Mucosa of stomach (tissue), 1 donor: ENCODE results near the gene GRID2.
"Not testable (repeated sequence)": the region's sequence is repeated elsewhere in the genome, so short reads cannot be mapped to it uniquely, and the experiment has no call there.

Source experiments
- H3K27me3 ChIP-seq: one replicate; pipeline ENCODE4 v1.7.0; 2013; ENCODE audit warnings: mild to moderate bottlenecking, low read length; ENCODE audit not compliant: control insufficient read depth, insufficient read depth
- H3K36me3 ChIP-seq: one replicate; pipeline ENCODE4 v1.7.0; 2013; ENCODE audit warnings: low read length; ENCODE audit not compliant: control insufficient read depth, insufficient read depth
- H3K4me1 ChIP-seq: one replicate; pipeline ENCODE4 v1.7.0; 2013; ENCODE audit warnings: mild to moderate bottlenecking, low read length; ENCODE audit not compliant: control insufficient read depth, insufficient read depth
- H3K4me3 ChIP-seq: one replicate; pipeline ENCODE4 v1.7.0; 2013; ENCODE audit warnings: low read length
- H3K9ac ChIP-seq: one replicate; pipeline ENCODE4 v1.7.0; 2013; ENCODE audit warnings: mild to moderate bottlenecking, low read length, moderate library complexity
- H3K9me3 ChIP-seq: one replicate; pipeline ENCODE4 v1.7.0; 2013; ENCODE audit warnings: mild to moderate bottlenecking, low read length, moderate library complexity; ENCODE audit not compliant: control insufficient read depth
- donor health status: Pancreatic carcinoma.

The GRID2 gene

GRCh38 chr4:93659629-93660028 lies 1355.9 kb downstream of the GRID2 start:
- Histone ChIP-seq H3K4me1 (no peaks in the 10 kb centered on the region), H3K27me3 (no peaks in the 10 kb centered on the region), H3K4me3 (no peak overlapping the region), H3K9ac (no peak overlapping the region), H3K36me3 (no peaks in the 10 kb centered on the region), H3K9me3 (no peaks in the 10 kb centered on the region)

DNA sequence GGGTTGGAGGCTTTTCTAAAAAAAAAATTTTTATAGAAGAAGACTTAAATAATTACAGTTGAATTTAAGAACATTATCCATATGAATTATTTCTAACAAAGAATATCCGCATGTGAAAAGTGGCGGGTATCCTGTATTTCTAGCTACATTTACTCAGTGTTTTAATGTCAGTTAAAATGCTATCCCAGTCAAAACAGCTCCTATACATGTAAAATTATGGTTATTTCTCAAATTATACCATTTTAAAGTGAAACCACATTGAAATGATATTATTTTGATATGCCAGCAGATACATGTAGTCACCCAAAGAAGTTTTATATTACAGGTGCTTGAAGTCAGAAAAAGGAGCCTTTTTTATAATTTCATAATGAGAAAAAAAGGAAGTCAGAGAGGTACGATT lies 1356.3 kb downstream of the GRID2 start:
- H3K27me3 ChIP-seq = no peaks in the 10 kb centered on the region
- no peaks in the 10 kb centered on the region for H3K4me1 ChIP-seq
- no peak overlapping the region for H3K4me3 ChIP-seq
- H3K9ac ChIP-seq = no peak overlapping the region
- H3K36me3 ChIP-seq = no peaks in the 10 kb centered on the region
- no peaks in the 10 kb centered on the region for H3K9me3 ChIP-seq

DNA sequence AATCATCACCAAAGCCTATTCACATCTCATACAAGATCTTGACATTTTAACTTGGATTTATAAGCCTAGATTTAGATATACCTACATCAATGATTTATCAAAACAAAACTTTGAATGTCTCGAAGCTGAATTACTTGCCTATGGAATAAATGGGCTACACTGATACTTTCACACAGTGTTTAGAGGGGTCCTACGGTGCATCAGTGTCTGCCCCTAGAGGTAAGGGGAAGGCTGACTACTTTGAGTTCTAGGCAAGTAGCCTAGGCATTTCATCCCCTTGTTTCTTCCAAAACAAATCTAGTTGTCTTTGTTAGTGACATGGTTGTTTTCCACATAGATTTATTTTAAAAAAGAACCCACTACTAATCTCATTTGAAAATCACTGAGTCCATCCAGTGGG lies 1366.7 kb downstream of the GRID2 start:
- Histone ChIP-seq H3K9ac (no peak overlapping the region), H3K9me3 (no peaks in the 10 kb centered on the region), H3K36me3 (no peaks in the 10 kb centered on the region), H3K4me1 (no peaks in the 10 kb centered on the region), H3K27me3 (no peaks in the 10 kb centered on the region), H3K4me3 (no peak overlapping the region)

DNA sequence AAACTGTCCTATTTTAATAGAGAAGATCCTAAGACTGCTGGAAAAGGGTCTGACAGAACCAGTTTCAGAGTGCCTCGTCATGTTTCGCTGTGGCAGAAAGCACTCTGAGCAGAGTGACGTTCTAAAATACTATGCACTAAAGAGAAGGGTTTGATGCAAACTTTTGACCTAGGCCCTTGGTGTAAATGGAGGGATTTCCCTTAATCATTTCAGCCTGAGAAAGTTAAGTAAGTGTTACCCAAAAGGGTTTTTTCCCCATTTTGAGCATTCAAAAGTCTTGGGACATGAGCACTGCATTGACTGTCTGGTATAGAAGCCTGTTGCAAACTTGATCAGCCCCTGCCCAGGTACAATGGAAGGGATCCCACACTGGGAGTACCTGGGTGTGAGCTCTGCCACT lies 1367.3 kb downstream of the GRID2 start:
- Histone ChIP-seq H3K9ac (no peak overlapping the region), H3K9me3 (no peaks in the 10 kb centered on the region), H3K27me3 (no peaks in the 10 kb centered on the region), H3K4me3 (no peak overlapping the region), H3K4me1 (no peaks in the 10 kb centered on the region), H3K36me3 (no peaks in the 10 kb centered on the region)

GRCh38 chr4:93676937-93677336 lies 1373.2 kb downstream of the GRID2 start:
- H3K9me3 ChIP-seq, H3K27me3 ChIP-seq, H3K36me3 ChIP-seq, H3K4me3 ChIP-seq, H3K9ac ChIP-seq, H3K4me1 ChIP-seq: not testable (repeated sequence)

DNA sequence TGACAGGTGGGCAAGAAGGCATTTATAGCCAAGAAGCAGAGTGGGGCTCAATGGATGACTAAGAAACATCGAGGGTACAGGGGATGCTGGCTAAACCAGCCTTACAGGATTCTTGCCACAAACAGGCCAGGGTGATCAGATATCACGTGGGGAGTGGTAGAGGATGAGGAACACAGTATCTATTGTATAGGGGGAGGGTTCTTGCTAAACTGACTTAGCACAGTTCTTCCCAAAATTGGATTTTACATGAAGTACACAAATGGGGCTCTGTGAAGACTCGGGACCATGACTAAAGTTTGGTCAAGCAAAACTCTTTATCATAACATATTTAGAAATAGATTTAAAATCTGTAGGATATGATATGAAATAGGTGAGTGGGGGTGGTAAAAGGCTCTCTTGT lies 1380.8 kb downstream of the GRID2 start:
- no peak overlapping the region for H3K9ac ChIP-seq
- no peaks in the 10 kb centered on the region for H3K4me1 ChIP-seq
- H3K27me3 ChIP-seq = no peaks in the 10 kb centered on the region
- no peak overlapping the region for H3K4me3 ChIP-seq
- H3K36me3 ChIP-seq = no peaks in the 10 kb centered on the region
- H3K9me3 ChIP-seq = no peaks in the 10 kb centered on the region

DNA sequence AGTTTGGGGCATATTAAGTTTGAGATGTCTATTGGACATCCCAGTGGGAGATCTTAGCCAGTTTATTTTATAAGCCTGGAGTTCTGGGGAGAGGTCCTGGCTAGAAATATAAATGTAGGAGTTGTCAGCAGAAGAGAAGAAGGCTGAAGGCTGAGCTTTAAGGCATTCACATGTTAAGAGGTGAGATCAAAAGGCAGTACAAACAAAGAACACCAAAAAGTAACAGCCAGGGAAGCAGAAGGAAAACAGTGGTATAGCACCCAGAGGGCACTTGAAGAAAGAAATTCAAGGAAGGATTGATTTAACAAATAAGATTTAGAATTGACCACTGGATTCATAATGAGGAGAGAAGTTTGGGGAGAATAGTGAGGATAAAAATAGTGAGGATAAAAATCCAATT lies 1383.5 kb downstream of the GRID2 start:
- no peak overlapping the region for H3K9ac ChIP-seq
- H3K4me1 ChIP-seq = no peaks in the 10 kb centered on the region
- no peaks in the 10 kb centered on the region for H3K9me3 ChIP-seq
- H3K4me3 ChIP-seq = no peak overlapping the region
- H3K36me3 ChIP-seq = no peaks in the 10 kb centered on the region
- no peaks in the 10 kb centered on the region for H3K27me3 ChIP-seq

DNA sequence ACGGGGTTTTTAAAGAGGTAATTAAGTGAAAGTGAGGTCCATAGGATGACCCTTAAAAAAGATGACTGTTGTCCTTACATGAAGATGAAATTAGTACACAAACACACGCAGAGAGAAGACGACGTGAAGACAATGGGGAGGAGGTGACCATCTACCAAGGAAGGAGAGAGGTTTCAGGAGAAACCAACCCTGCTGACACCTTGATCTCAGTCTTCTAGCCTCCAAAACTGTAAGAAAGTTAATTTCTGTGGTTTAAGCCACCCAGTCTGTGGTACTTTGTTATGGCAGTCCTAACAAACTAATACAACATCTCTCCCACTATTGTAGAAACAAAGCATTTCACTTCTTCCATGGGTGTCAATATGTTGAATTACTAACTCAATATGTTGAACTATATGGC lies 1385.2 kb downstream of the GRID2 start:
- no peak overlapping the region for H3K4me3 ChIP-seq
- H3K36me3 ChIP-seq = no peaks in the 10 kb centered on the region
- H3K27me3 ChIP-seq = no peaks in the 10 kb centered on the region
- H3K4me1 ChIP-seq = no peaks in the 10 kb centered on the region
- H3K9ac ChIP-seq = no peak overlapping the region
- H3K9me3 ChIP-seq = no peaks in the 10 kb centered on the region

DNA sequence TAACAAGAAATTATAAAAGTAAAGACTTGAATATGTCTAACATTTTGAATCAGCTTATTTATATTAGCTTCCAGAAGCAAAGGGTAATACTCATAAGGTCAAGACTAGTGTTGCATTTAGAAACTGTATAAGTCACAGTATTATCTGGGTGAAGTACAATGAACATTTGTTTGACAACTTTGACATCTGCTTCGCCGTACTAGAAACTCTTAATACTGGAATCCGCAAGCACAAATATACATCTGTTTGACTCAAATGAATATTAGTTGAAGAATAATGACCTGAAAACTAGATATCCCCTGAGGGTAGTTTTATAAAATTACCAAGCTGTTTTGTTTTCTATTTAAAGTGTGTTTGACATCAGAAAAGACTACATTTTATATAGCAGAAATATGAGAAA lies 1389.4 kb downstream of the GRID2 start:
- H3K4me3 ChIP-seq = no peak overlapping the region
- no peak overlapping the region for H3K9ac ChIP-seq
- H3K9me3 ChIP-seq = no peaks in the 10 kb centered on the region
- no peaks in the 10 kb centered on the region for H3K27me3 ChIP-seq
- H3K4me1 ChIP-seq = no peaks in the 10 kb centered on the region
- H3K36me3 ChIP-seq = no peaks in the 10 kb centered on the region

GRCh38 chr4:93698686-93699085 lies 1394.9 kb downstream of the GRID2 start:
- Histone ChIP-seq H3K9me3 (no peaks in the 10 kb centered on the region), H3K27me3 (no peaks in the 10 kb centered on the region), H3K9ac (no peak overlapping the region), H3K4me3 (no peak overlapping the region), H3K4me1 (no peaks in the 10 kb centered on the region), H3K36me3 (no peaks in the 10 kb centered on the region)

DNA sequence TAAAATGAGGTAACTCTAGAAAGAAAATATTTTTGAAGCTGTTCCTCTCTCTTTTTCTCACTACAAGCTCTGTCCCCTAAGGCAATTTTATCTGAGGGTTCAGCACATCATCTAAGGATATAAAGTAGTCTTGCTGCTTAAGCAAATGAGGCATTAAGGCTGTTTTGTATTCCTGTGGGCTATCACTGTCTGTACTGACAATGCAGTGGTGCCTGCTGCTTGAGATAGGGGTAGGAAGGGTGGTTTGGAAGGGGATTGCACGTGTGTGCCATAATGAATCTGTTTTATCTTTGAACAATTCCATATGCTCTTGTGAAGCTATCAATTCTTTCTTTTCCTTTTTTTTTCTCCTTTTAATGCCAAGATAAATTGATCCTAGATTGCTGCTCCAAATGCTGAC lies 1396.8 kb downstream of the GRID2 start:
- H3K27me3 ChIP-seq = no peaks in the 10 kb centered on the region
- no peak overlapping the region for H3K4me3 ChIP-seq
- H3K9ac ChIP-seq = no peak overlapping the region
- no peaks in the 10 kb centered on the region for H3K36me3 ChIP-seq
- H3K9me3 ChIP-seq = no peaks in the 10 kb centered on the region
- no peaks in the 10 kb centered on the region for H3K4me1 ChIP-seq

GRCh38 chr4:93710101-93710846 lies 1406.5 kb downstream of the GRID2 start:
- no peak overlapping the region for H3K4me3 ChIP-seq

More at GRCh38 chr4:93710101-93710846, 1406.5 kb downstream of the GRID2 start:
- H3K4me1 ChIP-seq = peaks cover 12% of the 10 kb centered on the region
- no peaks in the 10 kb centered on the region for H3K27me3 ChIP-seq
- H3K9ac ChIP-seq = no peak overlapping the region
- H3K9me3 ChIP-seq = no peaks in the 10 kb centered on the region
- no peaks in the 10 kb centered on the region for H3K36me3 ChIP-seq
